Right hindlimb (tissue), 1 donor: ENCODE measurements around the gene MFSD6.
"Not testable (repeated sequence)": the region's sequence is repeated elsewhere in the genome, so short reads cannot be mapped to it uniquely, and the experiment has no call there.

Source experiments
- DNase-seq: peaks from one replicate; pipeline ENCODE4 v3.0.0-alpha.2; 2018

Gene MFSD6

GRCh38 chr2:190407662-190408537, at the start of gene MFSD6:
Gene MFSD6 (plus strand): TSS chr2:190408355. CDS start chr2:190436030, 27,675 bp downstream.
- DNase-seq = peak; percentile 40

DNA sequence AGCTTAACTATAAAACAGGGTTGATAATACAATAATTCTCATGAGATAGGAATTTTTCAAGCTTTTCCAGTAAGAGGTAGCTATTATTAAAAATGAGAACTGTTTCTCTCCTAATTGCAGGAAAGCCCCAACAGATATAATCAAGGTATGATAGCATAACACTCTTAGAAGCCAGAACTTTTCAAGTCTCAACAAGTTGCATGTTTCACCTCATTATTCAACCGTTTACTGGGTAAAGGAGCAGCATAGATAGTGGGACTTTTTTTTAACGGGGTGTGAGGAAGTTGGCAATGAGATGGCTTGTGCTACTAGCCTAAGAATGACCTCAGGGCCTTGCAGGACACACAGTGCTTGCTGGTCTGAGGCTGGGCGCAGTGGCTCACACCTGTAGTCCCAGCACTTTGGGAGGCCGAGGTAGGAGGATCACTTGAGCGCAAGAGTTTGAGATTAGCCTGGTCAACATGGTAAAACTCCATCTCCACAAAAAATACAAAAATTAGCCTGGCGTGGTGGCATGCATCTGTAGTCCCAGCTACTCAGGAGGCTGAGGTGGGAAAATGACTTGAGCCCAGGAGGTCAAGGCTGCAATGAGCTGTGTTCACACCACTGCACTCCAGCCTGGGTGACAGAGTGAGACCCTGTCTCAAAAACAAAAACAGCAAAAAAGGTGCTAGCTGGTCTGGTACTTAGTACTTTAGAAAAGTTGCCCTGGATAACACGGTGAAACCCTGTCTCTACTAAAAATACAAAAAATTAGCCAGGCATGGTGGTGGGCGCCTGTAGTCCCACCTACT, 49.3 kb upstream of the MFSD6 start:
- DNase-seq = not testable (repeated sequence)

- no peak for DNase-seq
Measured at GRCh38 chr2:190360561-190360960, 47.6 kb upstream of the MFSD6 start.

DNA sequence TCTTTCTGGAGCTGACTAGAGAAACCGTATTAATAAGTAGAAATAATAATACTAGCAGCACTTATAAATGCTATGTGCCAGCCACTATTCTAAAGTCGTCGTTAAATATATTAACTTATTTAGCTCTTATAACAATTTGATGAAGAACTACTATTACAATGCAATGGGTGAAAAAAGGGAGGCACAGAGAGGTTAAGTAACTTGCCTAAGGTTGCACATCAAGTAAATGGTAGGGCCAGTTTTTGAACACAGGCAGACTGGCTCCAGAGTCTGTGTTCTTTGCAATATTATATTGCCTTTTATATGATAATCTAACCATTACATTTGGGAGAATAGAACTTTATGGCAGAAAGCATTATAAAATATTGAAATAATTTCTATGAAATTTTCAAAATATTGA, 47.2 kb upstream of the MFSD6 start:
- DNase-seq = no peak

- DNase-seq = no peak
Measured at GRCh38 chr2:190361572-190361971, 46.6 kb upstream of the MFSD6 start.

DNA sequence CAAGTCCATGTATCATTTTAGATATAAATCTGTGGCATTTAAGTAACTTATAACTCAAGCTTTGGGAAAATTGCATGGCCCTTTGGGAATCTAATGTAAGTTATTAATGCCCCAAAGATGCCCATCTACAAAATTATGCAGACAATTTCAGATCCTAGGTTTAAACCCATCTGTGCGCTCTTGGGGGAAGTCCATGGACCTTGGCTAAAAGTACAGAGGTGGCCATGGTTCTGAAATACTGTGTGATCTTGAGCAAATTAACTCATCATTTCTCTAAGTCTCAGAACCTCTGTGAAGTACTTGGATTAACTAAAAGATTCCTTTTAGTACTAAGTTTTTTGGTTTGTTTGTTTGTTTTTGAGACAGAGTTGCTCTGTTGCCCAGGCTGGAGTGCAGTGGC, 45.3 kb upstream of the MFSD6 start:
- DNase-seq = no peak

GRCh38 chr2:190365499-190366204, 42.5 kb upstream of the MFSD6 start:
- no peak for DNase-seq

DNA sequence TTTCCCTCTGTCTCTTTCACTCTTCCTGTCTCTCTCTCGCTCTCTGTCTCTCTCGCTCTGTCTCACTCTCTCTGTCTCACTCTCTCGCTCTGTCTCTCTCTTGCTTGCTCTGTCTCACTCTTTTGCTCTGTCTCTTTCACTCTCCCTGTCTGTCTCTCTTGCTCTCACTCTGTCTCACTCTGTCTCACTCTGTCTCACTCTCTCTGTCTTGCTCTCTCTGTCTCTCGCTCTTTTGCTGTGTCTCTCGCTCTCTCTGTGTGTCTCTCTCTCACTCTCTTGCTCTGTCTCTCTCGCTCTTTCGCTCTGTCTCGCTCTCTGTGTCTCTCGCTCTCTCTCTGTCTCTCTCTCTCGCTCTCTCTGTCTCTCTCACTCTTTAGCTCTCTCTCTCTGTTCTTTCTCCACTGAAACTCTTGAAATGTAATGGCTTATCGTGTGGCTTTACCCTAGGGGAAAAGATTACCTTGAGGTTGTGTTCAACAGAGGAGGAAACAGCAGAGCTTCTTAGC, 41.9 kb upstream of the MFSD6 start:
- no peak for DNase-seq

- DNase-seq = no peak
Measured at GRCh38 chr2:190367091-190367490, 41.1 kb upstream of the MFSD6 start.

DNA sequence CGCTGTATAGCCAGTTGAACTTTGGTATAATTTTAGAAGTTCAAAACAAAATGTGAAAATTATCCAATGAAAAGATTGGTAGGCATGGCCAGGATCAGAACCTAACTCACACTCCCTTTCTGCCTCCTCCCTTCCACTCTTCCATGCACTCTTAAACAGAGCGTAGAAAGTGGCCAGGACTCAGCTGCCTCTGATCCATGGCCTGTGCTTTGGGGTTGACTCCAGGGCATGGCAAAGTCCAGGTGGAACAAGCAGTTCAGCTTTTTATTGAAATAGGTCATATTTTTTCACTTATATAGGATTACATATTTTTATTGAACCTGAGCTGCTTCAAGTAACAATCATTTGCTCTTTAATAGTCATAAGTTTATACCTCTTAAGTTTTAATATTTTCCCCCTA, 38.5 kb upstream of the MFSD6 start:
- DNase-seq = no peak

GRCh38 chr2:190376083-190376482, 32.1 kb upstream of the MFSD6 start:
- no peak for DNase-seq

DNA sequence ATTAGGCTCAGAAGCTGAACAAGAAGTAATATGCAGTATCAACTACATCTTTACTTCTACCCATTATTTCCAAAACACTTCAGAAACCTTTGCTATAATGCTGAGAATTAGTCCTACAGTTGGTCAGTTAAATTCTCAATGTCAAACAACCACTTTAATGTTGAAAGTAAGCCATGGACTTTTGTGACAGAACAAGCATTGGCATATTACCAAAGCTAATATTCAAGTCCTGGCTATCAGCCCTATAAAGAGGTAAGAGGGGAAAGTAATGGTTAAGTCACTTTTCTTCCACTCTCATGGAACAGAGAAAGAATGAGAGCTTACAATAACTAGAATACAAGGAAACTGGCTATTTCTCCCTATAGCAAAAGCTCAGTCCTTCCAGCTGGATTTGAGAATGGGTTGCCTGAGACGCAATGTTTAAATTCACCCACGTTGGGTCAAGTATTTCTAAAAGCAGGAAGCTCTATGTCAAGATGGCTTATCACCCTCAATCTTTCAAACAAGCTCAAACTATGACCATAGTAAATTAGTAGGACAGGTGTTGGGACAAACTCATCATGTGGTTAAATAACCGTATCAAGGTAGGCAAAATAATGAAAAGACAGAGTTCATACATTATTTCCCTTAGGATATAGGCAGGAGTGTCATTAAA, 31.4 kb upstream of the MFSD6 start:
- no peak for DNase-seq

DNA sequence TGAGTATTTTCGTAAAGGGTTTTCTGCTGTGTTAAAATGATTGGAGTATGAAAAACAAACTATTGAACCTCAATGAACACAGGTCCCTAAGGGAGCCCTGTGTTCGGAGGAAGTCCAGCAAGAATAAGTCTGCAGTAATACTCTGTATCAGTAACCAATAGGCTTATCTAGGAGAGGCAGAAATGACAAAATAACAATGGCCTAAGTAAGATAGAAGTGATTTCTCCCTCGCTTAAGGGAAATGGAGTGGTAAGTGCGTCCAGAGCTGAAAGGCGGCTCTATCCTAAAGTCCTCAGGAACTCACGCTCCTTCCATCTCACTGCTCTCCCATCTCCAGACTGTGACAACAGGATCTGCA, 29.3 kb upstream of the MFSD6 start:
- DNase-seq = no peak

- DNase-seq = peak; percentile 68
Measured at GRCh38 chr2:190379249-190379964, 28.7 kb upstream of the MFSD6 start.

- DNase-seq = no peak
Measured at GRCh38 chr2:190380962-190381412, 27.2 kb upstream of the MFSD6 start.

- no peak for DNase-seq
Measured at GRCh38 chr2:190382851-190383250, 25.3 kb upstream of the MFSD6 start.

GRCh38 chr2:190387422-190387821, 20.7 kb upstream of the MFSD6 start:
- no peak for DNase-seq

- no peak for DNase-seq
Measured at GRCh38 chr2:190396271-190396670, 11.9 kb upstream of the MFSD6 start.

DNA sequence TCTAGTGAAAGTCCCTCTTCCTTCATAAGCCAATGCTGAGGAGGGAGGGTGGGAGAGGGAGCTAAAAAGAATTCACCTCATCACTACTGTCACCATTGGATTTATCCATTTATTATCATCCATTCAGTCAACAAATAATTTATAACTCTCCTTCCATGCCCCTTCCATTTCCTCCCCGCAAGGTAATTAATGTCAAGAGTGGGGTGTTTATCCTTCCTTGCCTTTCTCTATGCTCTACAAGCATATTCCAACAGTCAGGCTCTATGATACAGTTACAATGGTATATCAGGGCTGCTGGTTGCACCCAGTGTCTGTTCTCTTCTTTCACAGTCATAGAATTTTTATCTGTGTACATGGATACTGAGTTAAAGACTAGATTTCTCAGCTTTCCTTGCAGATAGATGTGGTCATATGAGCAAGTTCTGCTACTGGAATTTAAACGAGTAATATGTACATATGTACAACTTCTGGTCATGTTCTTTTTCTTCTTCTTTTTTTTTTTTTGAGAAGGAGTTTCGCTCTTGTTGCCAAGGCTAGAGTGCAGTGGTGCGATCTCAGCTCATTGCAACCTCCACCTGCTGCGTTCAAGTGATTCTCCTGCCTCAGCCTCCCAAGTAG, 5.1 kb upstream of the MFSD6 start:
- DNase-seq = no peak

- DNase-seq = no peak
Measured at GRCh38 chr2:190404487-190404886, 3.7 kb upstream of the MFSD6 start.

GRCh38 chr2:190405070-190405469, 3.1 kb upstream of the MFSD6 start:
- no peak for DNase-seq
